MM.1S (cell line): Measurements from ENCODE around the gene GPATCH8.
A peak's percentile ranks its signal among the peaks of the same experiment; 100 is the strongest.

ENCODE experiments used
- DNase-seq: peaks from one replicate; pipeline ENCODE4 v3.0.0-alpha.2; 2015
- H2AFZ ChIP-seq: fragments of 300-600 bp; sonication (generic); 2 replicates; pipeline ENCODE4 v1.6.0; 2016; ENCODE audit warnings: antibody characterized with exemption, low read length
- H3F3A ChIP-seq: fragments of 300-600 bp; sonication (generic); 2 replicates; pipeline ENCODE4 v1.6.1; 2016; ENCODE audit warnings: mild to moderate bottlenecking, antibody characterized with exemption, low read length, moderate library complexity, mixed read lengths; ENCODE audit not compliant: insufficient read depth
- H3K27ac ChIP-seq: fragments of 300-600 bp; sonication (generic); 2 replicates; pipeline ENCODE4 v1.5.1; 2016; ENCODE audit warnings: mild to moderate bottlenecking, low read length
- H3K27me3 ChIP-seq: fragments of 300-600 bp; sonication (generic); replicated peaks from 2 replicates; pipeline ENCODE4 v1.6.0; 2016; ENCODE audit warnings: low read length; ENCODE audit not compliant: insufficient read depth
- H3K36me3 ChIP-seq: fragments of 300-600 bp; sonication (generic); replicated peaks from 2 replicates; pipeline ENCODE4 v1.6.1; 2016; ENCODE audit warnings: mild to moderate bottlenecking, low read length, mixed read lengths; ENCODE audit not compliant: insufficient read depth
- H3K4me1 ChIP-seq: fragments of 300-600 bp; sonication (generic); 2 replicates; pipeline ENCODE4 v1.6.1; 2016; ENCODE audit warnings: low read length, mixed read lengths
- H3K4me2 ChIP-seq: fragments of 300-600 bp; sonication (generic); 2 replicates; pipeline ENCODE4 v1.6.0; 2016; ENCODE audit warnings: low read depth, low read length
- H3K4me3 ChIP-seq: fragments of 300-600 bp; sonication (generic); 2 replicates; pipeline ENCODE4 v1.5.1; 2016; ENCODE audit warnings: low read length, mixed read lengths
- H3K79me2 ChIP-seq: fragments of 300-600 bp; sonication (generic); 2 replicates; pipeline ENCODE4 v1.6.1; 2016; ENCODE audit warnings: mixed run types, low read length, mixed read lengths
- H3K9ac ChIP-seq: fragments of 300-600 bp; sonication (generic); 2 replicates; pipeline ENCODE4 v1.6.1; 2016; ENCODE audit warnings: low read length, mixed read lengths
- H3K9me2 ChIP-seq: fragments of 300-600 bp; sonication (generic); replicated peaks from 2 replicates; pipeline ENCODE4 v1.6.1; 2016; ENCODE audit warnings: mild to moderate bottlenecking, low read length, mixed read lengths; ENCODE audit not compliant: insufficient read depth
- H3K9me3 ChIP-seq: fragments of 300-600 bp; sonication (generic); replicated peaks from 2 replicates; pipeline ENCODE4 v1.6.1; 2016; ENCODE audit warnings: mild to moderate bottlenecking, low read length, mixed read lengths; ENCODE audit not compliant: insufficient read depth
- H4K20me1 ChIP-seq: fragments of 300-600 bp; sonication (generic); 2 replicates; pipeline ENCODE4 v1.6.1; 2016; ENCODE audit warnings: mild to moderate bottlenecking, low read length, moderate library complexity, mixed read lengths; ENCODE audit not compliant: insufficient read depth
- CTCF ChIP-seq: fragments of 300-600 bp; sonication (generic); IDR thresholded peaks from 2 replicates; pipeline ENCODE4 v1.5.1; 2016; ENCODE audit warnings: antibody characterized with exemption, low read length, mixed read lengths
- EZH2 ChIP-seq: fragments of 300-600 bp; sonication (generic); optimal IDR thresholded peaks from 2 replicates; pipeline ENCODE3; 2017; ENCODE audit warnings: low read depth, mild to moderate bottlenecking, antibody characterized with exemption, low read length, mixed read lengths
- EZH2phosphoT487 ChIP-seq: fragments of 300-600 bp; sonication (generic); IDR thresholded peaks from 2 replicates; pipeline ENCODE4 v1.6.1; 2018; ENCODE audit warnings: antibody characterized with exemption, low read length

The GPATCH8 gene

GRCh38 chr17:44438636-44439035 is 64.6 kb downstream of the GPATCH8 start:
- H3K79me2 ChIP-seq: peaks cover 47% of the 10 kb centered on the region
- peaks cover 3% of the 10 kb centered on the region; the same call in 1 of the 2 replicates for H4K20me1 ChIP-seq
- H3K9ac ChIP-seq: no peak overlapping the region
- H3K4me2 ChIP-seq: no peak overlapping the region
- TF ChIP-seq EZH2phosphoT487: no peak
- TF ChIP-seq EZH2: no peak
- TF ChIP-seq CTCF: no peak
- H2AFZ ChIP-seq: no peak overlapping the region
- peaks cover 11% of the 10 kb centered on the region for H3K4me1 ChIP-seq
- DNase-seq: peak; percentile 64
- no peak overlapping the region for H3K27ac ChIP-seq
- H3K4me3 ChIP-seq: no peak overlapping the region
- no peaks in the 10 kb centered on the region; the same call in 1 of the 2 replicates for H3F3A ChIP-seq
- no peaks in the 10 kb centered on the region for H3K9me2 ChIP-seq
- H3K36me3 ChIP-seq: peaks cover 8% of the 10 kb centered on the region; the same call in 1 of the 2 replicates
- no peaks in the 10 kb centered on the region for H3K27me3 ChIP-seq
- H3K9me3 ChIP-seq: no peaks in the 10 kb centered on the region

- H3K36me3 ChIP-seq: peaks cover 8% of the 10 kb centered on the region; the same call in 1 of the 2 replicates
- H3K27me3 ChIP-seq: no peaks in the 10 kb centered on the region
- TF ChIP-seq EZH2phosphoT487 (no peak), CTCF (no peak), EZH2 (no peak)
- H3K9ac ChIP-seq: no peak overlapping the region
- H3K4me3 ChIP-seq: no peak overlapping the region
- H3K4me2 ChIP-seq: no peak overlapping the region
- H3K79me2 ChIP-seq: peaks cover 32% of the 10 kb centered on the region
- no peaks in the 10 kb centered on the region for H3K9me2 ChIP-seq
- H2AFZ ChIP-seq: no peak overlapping the region
- peaks cover 11% of the 10 kb centered on the region for H3K4me1 ChIP-seq
- no peak for DNase-seq
- no peak overlapping the region for H3K27ac ChIP-seq
- H4K20me1 ChIP-seq: peaks cover 3% of the 10 kb centered on the region; the same call in 1 of the 2 replicates
- no peaks in the 10 kb centered on the region for H3K9me3 ChIP-seq
- no peaks in the 10 kb centered on the region; the same call in 1 of the 2 replicates for H3F3A ChIP-seq
Observed at GRCh38 chr17:44436336-44436735, 66.9 kb downstream of the GPATCH8 start.

- H3K27me3 ChIP-seq: no peaks in the 10 kb centered on the region
- H4K20me1 ChIP-seq: peaks cover 3% of the 10 kb centered on the region; the same call in 1 of the 2 replicates
- no peak overlapping the region for H3K4me2 ChIP-seq
- peaks cover 7% of the 10 kb centered on the region; the same call in 1 of the 2 replicates for H3K79me2 ChIP-seq
- no peak overlapping the region for H3K4me3 ChIP-seq
- H3K9me3 ChIP-seq: no peaks in the 10 kb centered on the region
- H3K4me1 ChIP-seq: no peaks in the 10 kb centered on the region
- H3K9ac ChIP-seq: no peak overlapping the region
- no peak for TF ChIP-seq EZH2
- TF ChIP-seq CTCF: no peak
- TF ChIP-seq EZH2phosphoT487: no peak
- DNase-seq: no peak
- no peak overlapping the region for H3K27ac ChIP-seq
- H3K36me3 ChIP-seq: peaks cover 8% of the 10 kb centered on the region; the same call in 1 of the 2 replicates
- H2AFZ ChIP-seq: no peak overlapping the region
- no peaks in the 10 kb centered on the region for H3F3A ChIP-seq
- H3K9me2 ChIP-seq: no peaks in the 10 kb centered on the region
Observed at GRCh38 chr17:44432254-44433157, 70.7 kb downstream of the GPATCH8 start.
